ENCODE measurements around the gene CBX1.
"Not testable (repeated sequence)": the region's sequence is repeated elsewhere in the genome, so short reads cannot be mapped to it uniquely, and the experiment has no call there.

Gene CBX1

GRCh38 chr17:48036693-48037035, 64.6 kb downstream of the CBX1 start:
- H3K27me3 ChIP-seq (ENCODE audit: control insufficient read depth, insufficient read depth, low read length), result peaks cover 35% of the 10 kb centered on the region
- H3K4me1 ChIP-seq (ENCODE audit: control insufficient read depth, insufficient read depth, low read length), result peaks cover 5% of the 10 kb centered on the region
- H3K9ac ChIP-seq (ENCODE audit: low read depth, low read length), result no peak overlapping the region
- H3K9me3 ChIP-seq (ENCODE audit: control insufficient read depth, insufficient read depth, low read length), result no peaks in the 10 kb centered on the region
- peak overlapping the region; percentile 72 for H3K4me3 ChIP-seq (ENCODE audit: low read depth, low read length)
- H3K27ac ChIP-seq (ENCODE audit: low read depth, low read length), result no peak overlapping the region
- no peaks in the 10 kb centered on the region for H3K36me3 ChIP-seq (ENCODE audit: control insufficient read depth, insufficient read depth, low read length)

DNA sequence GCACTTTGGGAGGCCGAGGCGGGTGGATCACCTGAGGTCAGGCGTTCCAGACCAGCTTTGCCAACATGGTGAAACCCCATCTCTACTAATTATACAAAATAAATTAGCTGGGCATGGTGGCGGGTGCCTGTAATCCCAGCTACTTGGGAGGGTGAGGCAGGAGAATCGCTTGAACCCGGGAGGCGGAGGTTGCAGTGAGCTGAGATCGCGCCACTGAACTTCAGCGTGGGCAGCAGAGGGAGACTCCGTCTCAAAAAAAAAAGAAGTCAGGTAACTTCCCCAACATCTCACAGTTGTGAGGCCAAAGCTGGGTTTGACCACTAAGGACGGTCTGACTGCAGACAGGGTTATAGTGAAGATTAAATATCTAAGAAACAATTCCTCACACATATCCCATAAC, 66.5 kb downstream of the CBX1 start:
- H3K9me3 ChIP-seq (ENCODE audit: control insufficient read depth, insufficient read depth, low read length); H3K9ac ChIP-seq (ENCODE audit: low read depth, low read length); H3K27ac ChIP-seq (ENCODE audit: low read depth, low read length); H3K4me3 ChIP-seq (ENCODE audit: low read depth, low read length); H3K36me3 ChIP-seq (ENCODE audit: control insufficient read depth, insufficient read depth, low read length); H3K4me1 ChIP-seq (ENCODE audit: control insufficient read depth, insufficient read depth, low read length): not testable (repeated sequence)
- peaks cover 35% of the 10 kb centered on the region for H3K27me3 ChIP-seq (ENCODE audit: control insufficient read depth, insufficient read depth, low read length)

GRCh38 chr17:48031966-48032365, 69.3 kb downstream of the CBX1 start:
- H3K27me3 ChIP-seq (ENCODE audit: control insufficient read depth, insufficient read depth, low read length), result peaks cover 13% of the 10 kb centered on the region
- H3K27ac ChIP-seq (ENCODE audit: low read depth, low read length), result no peak overlapping the region
- H3K9me3 ChIP-seq (ENCODE audit: control insufficient read depth, insufficient read depth, low read length), result no peaks in the 10 kb centered on the region
- H3K4me3 ChIP-seq (ENCODE audit: low read depth, low read length), result no peak overlapping the region
- H3K4me1 ChIP-seq (ENCODE audit: control insufficient read depth, insufficient read depth, low read length), result peaks cover under 1% of the 10 kb centered on the region; the same call in 1 of the 2 replicates
- no peaks in the 10 kb centered on the region for H3K36me3 ChIP-seq (ENCODE audit: control insufficient read depth, insufficient read depth, low read length)
- no peak overlapping the region for H3K9ac ChIP-seq (ENCODE audit: low read depth, low read length)

DNA sequence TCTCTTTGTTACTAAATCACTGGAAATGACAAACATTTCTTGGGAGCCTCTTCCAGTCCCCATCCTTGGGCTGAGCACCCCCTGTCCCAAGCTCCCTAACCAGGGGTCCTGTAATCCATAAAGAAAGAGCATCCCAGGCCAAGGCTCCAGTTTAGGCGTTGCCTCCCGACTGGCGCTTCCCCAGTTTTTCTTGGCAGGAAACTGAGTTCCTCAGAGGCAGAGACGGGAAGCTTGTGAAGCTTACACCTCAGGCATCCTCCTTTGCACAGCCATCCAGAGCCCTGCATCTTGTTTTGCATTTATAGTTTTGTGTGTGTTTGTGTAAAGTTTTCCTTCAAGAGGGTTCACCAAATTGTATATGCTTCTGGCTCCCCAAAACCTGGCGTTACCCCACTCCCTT, 70.7 kb downstream of the CBX1 start:
- no peaks in the 10 kb centered on the region for H3K9me3 ChIP-seq (ENCODE audit: control insufficient read depth, insufficient read depth, low read length)

DNA sequence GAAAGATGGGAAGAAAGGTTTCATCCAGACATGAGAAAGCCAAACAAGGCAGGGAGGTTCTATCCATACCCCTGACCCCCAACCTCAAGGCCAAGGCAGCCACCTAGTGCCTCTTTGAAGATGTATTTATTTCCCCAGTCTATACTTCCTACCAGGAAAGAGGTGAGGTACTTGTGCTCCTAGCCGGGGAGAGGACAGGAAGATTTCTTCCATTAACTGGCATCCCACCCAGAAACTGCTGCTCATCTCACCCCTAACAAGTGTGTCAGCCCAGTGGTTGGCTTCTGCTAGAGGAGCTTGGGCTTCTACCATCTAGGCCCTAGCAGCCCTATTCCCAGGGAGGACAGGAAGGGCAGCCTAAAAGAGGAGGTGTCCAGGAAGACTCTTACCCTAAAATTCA, 72.5 kb downstream of the CBX1 start:
- Histone ChIP-seq H3K9me3 (ENCODE audit: control insufficient read depth, insufficient read depth, low read length) (no peaks in the 10 kb centered on the region), H3K4me3 (ENCODE audit: low read depth, low read length) (no peak overlapping the region), H3K4me1 (ENCODE audit: control insufficient read depth, insufficient read depth, low read length) (peaks cover 21% of the 10 kb centered on the region), H3K9ac (ENCODE audit: low read depth, low read length) (no peak overlapping the region), H3K27me3 (ENCODE audit: control insufficient read depth, insufficient read depth, low read length) (peaks cover 26% of the 10 kb centered on the region), H3K27ac (ENCODE audit: low read depth, low read length) (no peak overlapping the region), H3K36me3 (ENCODE audit: control insufficient read depth, insufficient read depth, low read length) (no peaks in the 10 kb centered on the region)

More for the DNA sequence above, 70.7 kb downstream of the CBX1 start:
- no peak overlapping the region for H3K4me3 ChIP-seq (ENCODE audit: low read depth, low read length)
- H3K9ac ChIP-seq (ENCODE audit: low read depth, low read length), result no peak overlapping the region
- H3K4me1 ChIP-seq (ENCODE audit: control insufficient read depth, insufficient read depth, low read length), result peaks cover 12% of the 10 kb centered on the region; the same call in 1 of the 2 replicates
- H3K36me3 ChIP-seq (ENCODE audit: control insufficient read depth, insufficient read depth, low read length), result no peaks in the 10 kb centered on the region
- H3K27me3 ChIP-seq (ENCODE audit: control insufficient read depth, insufficient read depth, low read length), result peaks cover 11% of the 10 kb centered on the region
- no peak overlapping the region for H3K27ac ChIP-seq (ENCODE audit: low read depth, low read length)

- Histone ChIP-seq H3K27ac (ENCODE audit: low read depth, low read length) (no peak overlapping the region), H3K9ac (ENCODE audit: low read depth, low read length) (no peak overlapping the region), H3K27me3 (ENCODE audit: control insufficient read depth, insufficient read depth, low read length) (peaks cover 26% of the 10 kb centered on the region), H3K4me3 (ENCODE audit: low read depth, low read length) (no peak overlapping the region), H3K9me3 (ENCODE audit: control insufficient read depth, insufficient read depth, low read length) (no peaks in the 10 kb centered on the region), H3K36me3 (ENCODE audit: control insufficient read depth, insufficient read depth, low read length) (no peaks in the 10 kb centered on the region), H3K4me1 (ENCODE audit: control insufficient read depth, insufficient read depth, low read length) (peaks cover 25% of the 10 kb centered on the region)
Observed at GRCh38 chr17:48027322-48027981, 73.8 kb downstream of the CBX1 start.

GRCh38 chr17:48026502-48027321, 74.6 kb downstream of the CBX1 start:
- H3K36me3 ChIP-seq (ENCODE audit: control insufficient read depth, insufficient read depth, low read length), result no peaks in the 10 kb centered on the region
- H3K27me3 ChIP-seq (ENCODE audit: control insufficient read depth, insufficient read depth, low read length), result peaks cover 23% of the 10 kb centered on the region
- no peaks in the 10 kb centered on the region for H3K9me3 ChIP-seq (ENCODE audit: control insufficient read depth, insufficient read depth, low read length)
- H3K9ac ChIP-seq (ENCODE audit: low read depth, low read length), result no peak overlapping the region
- no peak overlapping the region for H3K27ac ChIP-seq (ENCODE audit: low read depth, low read length)
- no peak overlapping the region for H3K4me3 ChIP-seq (ENCODE audit: low read depth, low read length)
- peaks cover 25% of the 10 kb centered on the region for H3K4me1 ChIP-seq (ENCODE audit: control insufficient read depth, insufficient read depth, low read length)

DNA sequence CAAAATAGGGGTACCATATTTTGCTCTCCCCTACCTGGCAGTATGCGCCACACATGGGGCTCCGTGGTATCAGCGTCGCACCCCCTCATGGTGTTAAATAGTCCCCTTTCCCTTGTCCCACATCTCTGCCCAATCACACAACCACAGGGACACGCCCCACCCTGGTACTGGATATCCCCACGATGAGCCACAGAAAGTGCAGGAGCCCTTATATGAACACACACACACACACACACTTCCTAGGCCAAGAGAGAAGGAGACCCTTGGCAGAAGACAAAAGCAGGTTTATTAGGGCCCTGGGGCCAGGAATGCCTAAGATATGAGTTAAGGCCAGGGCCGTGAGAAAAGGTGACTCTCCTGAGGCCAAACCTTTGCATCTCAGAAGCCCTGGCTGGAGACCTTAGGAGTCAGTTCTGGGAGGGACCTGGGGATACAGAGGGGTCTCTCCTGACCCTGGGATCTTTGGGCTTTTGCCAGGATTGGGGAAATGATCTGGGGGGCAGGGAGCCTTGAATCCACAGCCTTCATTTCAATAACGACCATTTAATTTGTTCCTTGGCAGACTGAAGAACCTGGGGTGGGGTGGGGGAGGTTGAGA, 75.3 kb downstream of the CBX1 start:
- peaks cover 25% of the 10 kb centered on the region for H3K4me1 ChIP-seq (ENCODE audit: control insufficient read depth, insufficient read depth, low read length)
- H3K27ac ChIP-seq (ENCODE audit: low read depth, low read length), result no peak overlapping the region
- peak overlapping the region; percentile 78; the same call in 1 of the 2 replicates for H3K4me3 ChIP-seq (ENCODE audit: low read depth, low read length)
- peaks cover 23% of the 10 kb centered on the region for H3K27me3 ChIP-seq (ENCODE audit: control insufficient read depth, insufficient read depth, low read length)
- H3K36me3 ChIP-seq (ENCODE audit: control insufficient read depth, insufficient read depth, low read length), result no peaks in the 10 kb centered on the region
- no peaks in the 10 kb centered on the region for H3K9me3 ChIP-seq (ENCODE audit: control insufficient read depth, insufficient read depth, low read length)
- no peak overlapping the region for H3K9ac ChIP-seq (ENCODE audit: low read depth, low read length)

- no peaks in the 10 kb centered on the region for H3K36me3 ChIP-seq (ENCODE audit: control insufficient read depth, insufficient read depth, low read length)
- H3K27me3 ChIP-seq (ENCODE audit: control insufficient read depth, insufficient read depth, low read length), result peaks cover 23% of the 10 kb centered on the region
- no peak overlapping the region for H3K27ac ChIP-seq (ENCODE audit: low read depth, low read length)
- peaks cover 25% of the 10 kb centered on the region for H3K4me1 ChIP-seq (ENCODE audit: control insufficient read depth, insufficient read depth, low read length)
- H3K4me3 ChIP-seq (ENCODE audit: low read depth, low read length), result peak overlapping the region; percentile 78
- H3K9me3 ChIP-seq (ENCODE audit: control insufficient read depth, insufficient read depth, low read length), result no peaks in the 10 kb centered on the region
- no peak overlapping the region for H3K9ac ChIP-seq (ENCODE audit: low read depth, low read length)
Observed at GRCh38 chr17:48025040-48025903, 76.0 kb downstream of the CBX1 start.

GRCh38 chr17:48024149-48025039, 76.9 kb downstream of the CBX1 start:
- no peak overlapping the region for H3K27ac ChIP-seq (ENCODE audit: low read depth, low read length)
- H3K9ac ChIP-seq (ENCODE audit: low read depth, low read length), result no peak overlapping the region
- H3K4me3 ChIP-seq (ENCODE audit: low read depth, low read length), result peak overlapping the region; percentile 66
- no peaks in the 10 kb centered on the region for H3K9me3 ChIP-seq (ENCODE audit: control insufficient read depth, insufficient read depth, low read length)
- H3K36me3 ChIP-seq (ENCODE audit: control insufficient read depth, insufficient read depth, low read length), result no peaks in the 10 kb centered on the region
- H3K27me3 ChIP-seq (ENCODE audit: control insufficient read depth, insufficient read depth, low read length), result peaks cover 23% of the 10 kb centered on the region
- H3K4me1 ChIP-seq (ENCODE audit: control insufficient read depth, insufficient read depth, low read length), result peaks cover 25% of the 10 kb centered on the region
